Heart right ventricle (tissue), 16 donors: ENCODE results near the gene ECEL1. TPM values are rescaled to one million over a fixed set of nuclear protein-coding genes. Genes with fewer than 3 reads are reported as not detected.
"Not testable (repeated sequence)": the region's sequence is repeated elsewhere in the genome, so short reads cannot be mapped to it uniquely, and the experiment has no call there.

Experiments used
- ATAC-seq, 8 donors: fragments of 200-7000 bp; cut with Tn5 transposase; one replicate each; pipeline ENCODE4 v1.9.1; 2020; ENCODE audit warnings: mild to moderate bottlenecking in 8 of 8, moderate library complexity in 8 of 8, moderate number of reproducible peaks in 1 of 8
- DNase-seq, 2 donors: peaks; one replicate each; pipeline ENCODE4 v3.0.0-alpha.2; 2020
- H3K27ac ChIP-seq, 10 donors: fragments of 200-600 bp; sonication (generic) in 2 of 10; one replicate each; pipeline versions ENCODE4 v1.5.0 to v1.8.0; 2020 to 2022; ENCODE audit warnings: mild to moderate bottlenecking in 3 of 10
- H3K27me3 ChIP-seq, 7 donors: fragments of 200-600 bp; one replicate each; pipeline ENCODE4 v1.8.0; 2021 to 2022; ENCODE audit warnings: mild to moderate bottlenecking in 2 of 7
- H3K36me3 ChIP-seq, 9 donors: fragments of 200-600 bp; sonication (generic) in 1 of 9; one replicate each; pipeline versions ENCODE4 v1.5.0 to v1.8.0; 2020 to 2022; ENCODE audit warnings: mild to moderate bottlenecking in 2 of 9
- H3K4me1 ChIP-seq, 9 donors: fragments of 200-600 bp; sonication (generic) in 1 of 9; one replicate each; pipeline versions ENCODE4 v1.5.0 to v1.8.0; 2020 to 2022; ENCODE audit warnings: mild to moderate bottlenecking in 4 of 9
- H3K4me3 ChIP-seq, 10 donors: fragments of 200-600 bp; sonication (generic) in 2 of 10; one replicate each; pipeline versions ENCODE4 v1.5.0 to v1.8.0; 2020 to 2022; ENCODE audit warnings: mild to moderate bottlenecking in 7 of 10, moderate library complexity in 2 of 10
- H3K9me3 ChIP-seq, 11 donors: fragments of 200-600 bp in 10 of 11; sonication (generic) in 2 of 11; one replicate each; pipeline versions ENCODE4 v1.5.0 to v1.8.0; 2013 to 2022; ENCODE audit warnings: mild to moderate bottlenecking in 2 of 11, control low read depth in 1 of 11, moderate library complexity in 1 of 11
- CTCF ChIP-seq, 9 donors: fragments of 200-600 bp; sonication (generic) in 2 of 9; IDR thresholded peaks; one replicate each; pipeline versions ENCODE4 v1.5.0 to v1.8.0; 2021 to 2022; ENCODE audit warnings: antibody characterized with exemption in 9 of 9, mild to moderate bottlenecking in 5 of 9, moderate library complexity in 1 of 9
- WGBS, 2 donors: extraction: QIAGEN DNeasy Blood & Tissue Kit; methylation state at CpG; one replicate each; pipeline ENCODE4 v1.1.7; 2013; ENCODE audit warnings: inconsistent platforms in 1 of 2; 5-methylcytosine and 5-hydroxymethylcytosine counted together
- intact Hi-C, 10 donors: fragments of 100-400 bp; cut with DNase I; formaldehyde crosslinking; loops; one replicate each; pipeline versions ENCODE4 v1.11.1 to v1.14.2; 2022
- polyA plus RNA-seq, 2 donors: library from polyadenylated mRNA; stranded (reverse); fragments of 200-250 nt; gene quantifications; one replicate each; pipeline ENCODE4 v1.2.3, GENCODE V29; 2013
- total RNA-seq, 10 donors: library from RNA; stranded (reverse); fragmentation: NEBNext Ultra II Directional in 3 of 10; extraction: Animal tissue kit (Norgen Biotek cat#: 25700) in 3 of 10; gene quantifications; one replicate each; pipeline versions ENCODE4 v1.2.1 to v1.2.4, GENCODE V29; 2021 to 2023
- donor health status: Arrhythmogenic right ventricular cardiomyopathy.
- donor health status: ischemic (EF 13 %, LVEDD 7.1; RV severe dilation, severe dysfunction).
- donor health status: healthy with polysubstance abuse.
- donor health status: DM: no; HTN: yes; CAD: no.
- donor health status: DM: no; HTN: no; CAD: no.
- donor health status: ischemic (EF 25% LVEDD 6.9; RV normal size, moderate dysfunction).
- donor health status: ischemic (EF 25% LVEDD 5.7; RV mildly dilated, moderate dysfunction).
- donor health status: healthy.
- donor health status: DM: yes; HTN: yes; CAD: no.
- donor health status: Ischemic cardiomyopathy.
- donor health status: ischemic (EF 35%, LVEDD 5.7; RV mildly dilated, moderate dysfunction).
- donor health status: nonischemic (EF 11% LVEDD 7.7; RV severe dilation, severe dysfunction).
- donor health status: DM: yes; HTN: yes; CAD: no.
- donor health status: PGD.
- donor health status: ischemic (EF 29% LVEDD 5.4; RV normal size, mild dysfunction).
- donor health status: nonischemic (EF 23%, LVEDD 6.1; RV moderate dilation, normal function).

Gene ECEL1
- total and polyA plus RNA-seq, 12 donors: 0.23 to 1.5 (median 0.39) TPM; not detected in 8

GRCh38 chr2:232441147-232441651 is 46.4 kb downstream of the ECEL1 start:
- WGBS, 2 donors: 64% methylated on average over 12 of the region's 12 CpGs
- no peak overlapping the region for H3K4me3 ChIP-seq
- no peak for DNase-seq
- H3K36me3 ChIP-seq: no peaks in the 10 kb centered on the region
- no peak for TF ChIP-seq CTCF (IDR thresholded peaks at IDR 0.05)
- ATAC-seq: no peak
- H3K4me1 ChIP-seq: peaks cover 0 to 11% (median 0%) of the 10 kb centered on the region in 9 donors
- H3K9me3 ChIP-seq: no peaks in the 10 kb centered on the region
- H3K27ac ChIP-seq: peak overlapping the region in 1 of 10 donors; percentile 22
- intact Hi-C loops: loop anchor here in 6 of 10 donors (2.0 to 10.0 kb wide), 4 partner anchors 81 to 534 kb away; partner anchors contain the start of genes PRSS56 (in 3 of the 6) and CHRND (in 1 of the 6)
- peaks cover 0 to 15% (median 4%) of the 10 kb centered on the region in 7 donors for H3K27me3 ChIP-seq

- Histone ChIP-seq H3K4me1 (peaks cover 0 to 11% (median 0%) of the 10 kb centered on the region in 9 donors), H3K27me3 (peaks cover 0 to 15% (median 4%) of the 10 kb centered on the region in 7 donors)
- H3K4me3 ChIP-seq, H3K36me3 ChIP-seq, H3K27ac ChIP-seq, H3K9me3 ChIP-seq: not testable (repeated sequence)
- peak; percentile 54 to 88 (median 78) for ATAC-seq
- peak; percentile 79 to 87 for DNase-seq
- intact Hi-C loops: loop anchor here in 6 of 10 donors (1.0 to 10.0 kb wide), 5 partner anchors 82 to 534 kb away; partner anchors contain the start of genes PRSS56 (in 3 of the 6) and CHRND (in 1 of the 6)
- 15 to 20% methylated on average over 12 to 15 of the region's 16 CpGs for WGBS, 2 donors
- peak; percentile 83 to 93 (median 88) for TF ChIP-seq CTCF (IDR thresholded peaks at IDR 0.05)
Observed at GRCh38 chr2:232440220-232441018, 47.2 kb downstream of the ECEL1 start.

GRCh38 chr2:232439758-232440135 is 47.9 kb downstream of the ECEL1 start:
- H3K4me1 ChIP-seq: peaks cover 0 to 11% (median 0%) of the 10 kb centered on the region in 9 donors
- TF ChIP-seq CTCF (IDR thresholded peaks at IDR 0.05): peak in 7 of 9 donors; percentile 36 to 51 (median 43)
- 29 to 55% methylated on average over 2 to 3 of the region's 5 CpGs for WGBS, 2 donors
- H3K4me3 ChIP-seq: no peak overlapping the region
- H3K27me3 ChIP-seq: peaks cover 0 to 15% (median 4%) of the 10 kb centered on the region in 7 donors
- ATAC-seq (no peak), DNase-seq (no peak)
- no peaks in the 10 kb centered on the region for H3K36me3 ChIP-seq
- no peaks in the 10 kb centered on the region for H3K9me3 ChIP-seq
- intact Hi-C loops: loop anchor here (1.0 to 10.0 kb wide), 10 partner anchors 83 to 533 kb away; partner anchors contain the start of genes PRSS56 (in 3 of the 10), CHRND (in 1 of the 10) and NPPC (in 1 of the 10)
- no peak overlapping the region for H3K27ac ChIP-seq

GRCh38 chr2:232438951-232439757 is 48.5 kb downstream of the ECEL1 start:
- ATAC-seq (peak in 7 of 8 donors; percentile 34 to 67 (median 51)), DNase-seq (no peak)
- H3K27me3 ChIP-seq: peaks cover 0 to 12% (median 4%) of the 10 kb centered on the region in 7 donors
- H3K36me3 ChIP-seq: no peaks in the 10 kb centered on the region
- H3K9me3 ChIP-seq: no peaks in the 10 kb centered on the region
- whole genome bisulfite sequencing, 2 donors: 73 to 79% methylated on average over 20 to 21 of the region's 22 CpGs
- H3K4me3 ChIP-seq: no peak overlapping the region
- H3K4me1 ChIP-seq: peaks cover 0 to 11% (median 0%) of the 10 kb centered on the region in 9 donors
- H3K27ac ChIP-seq: no peak overlapping the region
- peak; percentile 25 to 68 (median 59) for TF ChIP-seq CTCF (IDR thresholded peaks at IDR 0.05)
- intact Hi-C loops: loop anchor here in 7 of 10 donors (5.0 to 10.0 kb wide), 6 partner anchors 97 to 532 kb away; partner anchors contain the start of gene NPPC (in 1 of the 7)
